DLD1 (cell line): ENCODE results near the gene SLC6A3.
"Not testable (repeated sequence)": the region's sequence is repeated elsewhere in the genome, so short reads cannot be mapped to it uniquely, and the experiment has no call there.

Experiments used
- in situ Hi-C: cut with HindIII; loops from 2 replicates; pipeline ENCODE4 v1.10.0; 2017; ENCODE audit warnings: low sequenced_read_pairs

SLC6A3 gene

DNA sequence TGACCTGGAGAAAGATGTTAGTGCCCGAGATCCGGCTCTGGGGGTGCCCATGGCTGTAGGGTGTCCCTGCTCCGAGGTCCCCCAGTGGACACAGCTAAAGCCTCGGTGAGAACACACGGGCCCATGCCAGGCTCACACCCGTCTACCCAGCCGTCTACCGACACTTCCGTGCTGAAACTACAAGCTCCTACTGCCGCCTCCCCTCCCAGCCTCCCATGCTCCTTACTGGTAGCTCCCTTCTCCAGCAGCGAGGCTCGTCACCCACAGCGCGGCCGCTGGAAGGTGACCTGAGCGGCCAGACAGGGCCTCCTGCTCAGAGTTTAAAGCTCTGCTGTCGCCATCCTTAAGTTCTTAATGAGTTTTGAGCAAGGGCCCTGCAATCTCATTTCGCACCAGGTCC lies 67.1 kb downstream of the SLC6A3 start:
- in situ Hi-C loops, result no loop called here

DNA sequence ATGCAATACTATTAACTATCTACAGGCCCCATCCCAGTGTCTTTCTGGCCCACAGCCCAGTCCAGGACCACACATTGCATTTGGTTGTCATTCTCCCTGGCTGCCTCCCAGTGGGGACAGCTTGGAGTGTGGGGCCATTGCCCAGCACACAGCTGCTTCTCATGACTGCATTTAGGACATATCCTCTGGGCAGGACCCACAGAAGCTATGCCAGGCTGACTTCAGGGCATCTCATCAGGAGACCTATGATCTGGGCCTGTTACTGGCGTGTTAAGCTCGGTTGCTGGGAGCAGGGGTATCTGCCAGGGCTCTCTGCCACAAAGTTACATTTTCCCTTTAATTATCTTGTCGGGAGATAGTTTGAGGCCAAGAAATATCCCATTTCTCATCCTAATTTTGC lies 68.3 kb downstream of the SLC6A3 start:
- in situ Hi-C loops, result no loop called here

DNA sequence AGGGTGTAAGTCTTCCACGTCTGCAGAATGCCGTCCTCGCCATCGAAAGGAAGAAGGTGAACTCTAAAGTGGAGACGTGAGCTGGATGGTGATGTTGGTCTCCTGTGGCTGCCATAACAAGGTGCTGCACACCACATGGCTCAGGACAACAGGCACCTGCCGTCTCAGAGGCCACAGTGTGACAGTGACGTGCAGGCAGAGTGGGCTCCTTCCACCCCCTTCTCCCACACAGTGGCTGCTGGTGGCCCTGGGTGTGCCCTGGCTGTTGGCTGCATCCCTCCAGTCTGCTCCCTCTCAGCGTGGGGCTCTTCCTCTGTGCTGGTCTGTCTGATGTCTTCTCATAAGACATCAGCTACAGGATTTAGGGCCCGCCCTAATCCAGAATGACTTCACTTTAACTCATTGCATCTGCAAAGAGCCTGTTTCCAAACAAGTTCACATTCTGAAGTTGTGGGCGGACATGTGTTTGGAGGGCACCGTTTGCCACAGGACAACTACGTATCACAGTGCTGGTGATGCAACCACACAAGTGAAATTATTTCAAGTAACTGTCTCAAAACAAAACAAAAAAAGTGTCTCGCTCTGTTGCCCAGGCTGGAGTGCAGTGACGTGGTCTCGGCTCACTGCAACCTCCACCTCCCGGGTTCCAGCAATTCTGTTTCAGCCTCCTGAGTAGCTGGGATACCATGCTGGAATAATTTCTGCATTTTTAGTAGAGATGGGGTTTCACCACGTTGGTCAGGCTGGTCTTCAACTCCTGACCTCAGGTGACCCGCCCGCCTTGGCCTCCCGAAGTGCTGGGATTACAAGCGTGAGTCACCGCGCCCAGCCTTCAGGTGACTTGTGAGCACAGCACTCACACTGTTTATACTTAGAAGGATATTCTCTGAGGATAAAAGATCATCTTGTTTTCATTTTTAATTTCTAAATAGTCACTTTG lies 69.1 kb downstream of the SLC6A3 start:
- in situ Hi-C loops, result no loop called here

DNA sequence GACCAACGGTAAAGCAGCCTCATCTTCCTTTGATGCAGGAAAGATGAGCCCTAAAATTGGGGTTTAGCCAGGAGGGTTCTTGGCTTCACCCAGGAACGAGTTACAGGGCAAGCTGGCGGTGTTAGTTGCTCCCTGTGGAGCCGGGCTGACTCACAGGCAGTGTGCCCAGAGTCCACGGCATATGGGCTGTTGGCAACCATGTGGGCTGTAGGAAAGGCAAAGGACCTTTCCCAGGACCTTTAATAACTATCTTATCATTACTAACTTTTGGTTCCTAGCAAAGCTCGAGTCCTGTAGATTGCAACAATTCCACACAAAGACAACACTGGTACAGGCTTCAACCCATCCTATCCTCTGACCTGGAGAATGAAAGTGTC lies 70.6 kb downstream of the SLC6A3 start:
- in situ Hi-C loops, result no loop called here

DNA sequence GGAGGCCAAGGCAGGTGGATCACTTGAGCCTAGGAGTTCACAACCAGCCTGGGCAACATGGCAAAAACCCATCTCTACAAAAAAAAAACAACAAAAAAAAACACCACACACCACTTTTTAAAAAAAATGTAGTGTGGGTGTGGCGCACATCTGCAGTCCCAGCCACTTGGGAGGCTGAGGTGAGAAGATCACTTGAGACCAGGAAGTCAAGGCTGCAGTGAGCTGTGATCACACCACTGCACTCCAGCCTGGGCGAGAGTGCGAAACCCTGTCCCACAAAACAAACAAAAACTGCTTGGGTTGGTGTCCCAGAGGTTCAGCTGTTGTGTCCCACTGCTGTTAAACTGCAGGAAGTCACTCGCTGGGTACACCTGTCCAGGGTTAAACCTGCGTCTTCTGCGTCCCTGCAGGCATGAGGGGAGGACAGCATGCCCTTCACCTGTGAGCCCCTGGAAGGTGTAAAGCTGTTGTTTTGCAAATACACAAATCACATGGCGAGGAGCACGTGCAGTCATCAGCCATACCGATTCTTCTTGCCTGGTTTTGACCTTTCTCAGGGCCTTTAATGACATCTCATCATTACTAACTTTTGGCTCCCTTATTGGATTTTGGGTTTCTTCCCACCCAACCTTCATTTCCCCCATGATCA lies 71.1 kb downstream of the SLC6A3 start:
- in situ Hi-C loops, result no loop called here

DNA sequence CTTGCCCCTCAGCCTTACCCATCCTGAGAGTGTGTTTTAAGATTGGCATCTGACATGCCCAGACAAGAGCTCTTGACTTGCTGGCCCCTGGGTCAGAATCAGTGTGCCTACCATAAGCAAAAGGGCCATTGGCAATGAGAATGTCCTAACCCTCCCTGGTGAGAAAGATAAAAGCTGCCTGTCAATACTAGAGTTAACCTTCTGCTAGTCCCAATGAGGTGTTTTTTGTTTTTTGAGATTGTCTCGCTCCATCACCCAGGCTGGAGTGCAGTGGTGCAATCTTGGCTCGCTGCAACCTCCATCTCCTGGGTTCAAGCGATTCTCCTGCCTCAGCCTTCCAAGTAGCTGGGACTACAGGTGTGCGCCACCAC lies 73.3 kb downstream of the SLC6A3 start:
- in situ Hi-C loops, result not testable (repeated sequence)

DNA sequence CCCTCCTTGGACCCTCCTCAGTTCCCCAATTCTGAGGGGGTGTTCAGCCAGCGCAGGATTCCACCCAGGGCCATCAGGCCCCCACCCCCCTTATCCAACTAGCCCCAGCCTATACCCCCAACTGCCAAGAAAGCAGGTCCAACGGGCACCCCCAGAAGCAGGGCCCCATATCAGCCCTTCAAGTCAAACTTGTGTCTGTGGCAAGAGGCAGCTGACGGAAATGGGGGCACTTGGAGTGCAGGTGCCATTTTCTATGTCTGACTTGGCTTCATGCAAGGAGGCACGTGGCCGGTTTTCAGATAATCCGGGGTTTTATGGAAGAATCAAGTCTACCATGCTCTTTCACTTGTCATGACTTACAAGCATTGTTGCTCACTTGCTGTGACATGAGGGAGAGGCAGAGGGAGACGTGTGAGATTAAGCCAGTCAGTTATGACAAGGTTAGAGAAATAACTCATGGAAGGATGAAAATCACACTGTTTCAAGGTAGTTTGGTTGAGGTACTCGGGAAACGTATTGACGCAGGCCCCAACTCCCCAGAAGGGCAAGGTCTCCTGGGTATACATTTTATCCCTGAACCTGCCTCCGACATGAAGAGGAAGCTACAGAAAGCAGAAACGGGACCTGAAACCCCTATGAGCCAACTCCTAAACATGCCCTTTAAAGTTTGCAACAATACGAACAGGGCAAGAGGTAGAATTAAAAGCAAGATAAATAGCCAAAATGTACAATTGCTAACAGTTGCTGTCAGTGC lies 73.8 kb downstream of the SLC6A3 start:
- in situ Hi-C loops, result no loop called here

DNA sequence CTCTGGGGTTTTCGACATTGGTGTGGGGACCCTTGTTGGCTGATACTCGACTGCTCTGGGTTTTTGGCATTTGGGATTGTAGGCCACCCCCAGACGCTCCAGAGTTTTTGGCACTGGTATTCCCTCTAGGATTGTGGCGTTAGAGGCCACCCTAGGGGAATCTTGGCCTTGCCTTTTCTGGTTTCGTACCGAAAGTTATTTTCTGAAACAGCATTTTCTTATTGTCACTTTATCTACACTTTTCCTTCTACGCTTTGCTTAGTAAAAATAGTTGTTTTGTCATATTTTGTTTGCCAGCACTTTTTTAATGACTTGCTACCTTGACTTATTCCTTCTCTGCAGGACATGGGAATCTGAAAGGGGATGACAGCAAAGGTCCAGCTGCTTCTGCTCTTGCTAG lies 75.2 kb downstream of the SLC6A3 start:
- in situ Hi-C loops, result no loop called here

DNA sequence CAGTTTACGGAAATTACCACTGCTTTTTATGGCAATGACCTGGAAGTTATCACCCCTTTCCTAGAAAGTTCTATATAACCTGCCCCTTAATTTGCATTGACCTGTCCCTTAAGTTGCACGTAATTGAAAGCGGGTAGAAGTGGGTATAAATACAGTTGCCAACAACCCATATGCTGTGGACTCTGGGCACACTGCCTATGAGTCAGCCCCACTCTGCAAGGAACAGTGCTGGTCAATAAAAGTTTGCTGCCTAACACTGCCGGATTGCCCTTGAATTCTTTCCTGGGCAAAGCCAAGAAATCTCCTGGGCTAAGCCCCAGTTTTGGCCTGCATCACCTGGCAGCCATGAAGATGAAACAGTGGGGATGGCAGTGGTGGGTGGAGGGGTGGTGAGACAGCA lies 76.5 kb downstream of the SLC6A3 start:
- in situ Hi-C loops, result no loop called here

DNA sequence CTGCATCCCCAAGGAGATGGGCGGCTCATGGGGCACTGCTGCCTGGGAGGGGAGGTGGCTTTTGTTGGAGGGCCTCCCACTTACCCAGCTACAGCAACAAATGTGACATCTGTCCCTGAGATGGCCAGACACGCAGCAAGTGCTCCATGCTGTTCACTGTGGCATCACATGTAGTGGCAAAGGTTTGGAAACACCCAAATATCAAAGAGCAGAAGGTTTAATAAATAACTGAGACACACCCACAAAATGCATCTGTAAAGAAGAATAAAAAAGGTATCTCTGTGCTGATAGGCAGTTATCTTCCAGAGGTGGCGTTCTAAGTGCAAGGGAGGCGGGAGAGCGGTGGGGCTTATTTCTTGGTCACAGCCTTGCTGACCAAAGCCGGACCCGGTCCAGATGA lies 77.0 kb downstream of the SLC6A3 start:
- in situ Hi-C loops, result no loop called here

DNA sequence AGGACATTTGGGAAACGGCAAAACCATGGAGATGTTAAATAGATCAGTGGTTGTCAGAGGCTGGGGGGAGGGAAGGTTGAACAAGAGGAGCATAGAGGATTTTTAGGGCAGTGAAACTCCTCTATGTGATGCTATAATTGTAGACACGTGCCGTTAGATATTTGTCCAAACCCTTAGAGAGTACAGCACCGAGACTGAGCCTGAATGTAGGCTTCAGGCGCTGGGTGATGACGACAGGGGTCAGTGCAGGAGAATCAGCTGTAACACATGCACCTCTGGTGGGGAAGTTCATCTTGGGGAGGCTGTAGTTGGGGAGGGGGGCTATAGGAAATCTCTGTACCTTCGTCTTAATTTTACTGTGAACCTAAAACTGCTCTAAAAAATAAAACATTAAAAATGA lies 78.1 kb downstream of the SLC6A3 start:
- in situ Hi-C loops, result no loop called here

DNA sequence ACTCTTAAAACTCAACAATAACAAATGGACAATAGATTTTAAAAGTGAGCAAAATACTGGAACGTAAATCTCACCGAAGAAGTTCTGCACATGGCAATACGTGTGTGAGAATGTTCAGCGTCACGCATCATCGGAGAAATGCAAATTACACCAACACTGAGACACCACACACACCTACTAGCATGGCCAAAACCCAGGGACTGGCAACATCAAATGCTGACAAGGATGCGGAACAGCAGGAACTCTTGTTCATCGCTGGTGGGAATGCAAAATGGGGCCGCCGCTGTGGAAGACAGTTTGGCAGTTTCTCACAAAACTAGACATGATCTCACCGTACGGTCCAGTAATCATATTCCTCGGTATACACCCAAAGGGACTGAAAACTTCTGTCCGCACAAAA lies 78.7 kb downstream of the SLC6A3 start:
- in situ Hi-C loops, result no loop called here

DNA sequence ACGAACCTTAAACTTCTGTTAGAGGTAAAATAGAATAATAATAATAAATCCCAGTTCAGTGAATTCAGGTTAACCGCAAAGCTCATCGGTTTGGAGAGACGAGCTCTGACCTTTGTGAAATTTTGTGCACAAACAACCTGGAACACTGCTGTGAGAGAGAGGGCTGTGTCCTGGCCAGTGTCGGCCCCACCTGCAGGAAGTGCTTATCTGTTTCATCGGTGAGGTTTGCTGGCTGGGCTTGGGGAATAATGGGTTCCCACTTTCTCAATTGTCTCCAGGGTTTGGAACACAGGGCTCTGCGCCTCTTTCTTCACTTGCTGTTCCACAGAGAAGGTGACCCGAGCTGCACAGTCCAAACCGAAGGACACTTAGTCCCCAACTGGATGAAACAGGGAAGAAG lies 81.0 kb downstream of the SLC6A3 start:
- in situ Hi-C loops, result no loop called here

DNA sequence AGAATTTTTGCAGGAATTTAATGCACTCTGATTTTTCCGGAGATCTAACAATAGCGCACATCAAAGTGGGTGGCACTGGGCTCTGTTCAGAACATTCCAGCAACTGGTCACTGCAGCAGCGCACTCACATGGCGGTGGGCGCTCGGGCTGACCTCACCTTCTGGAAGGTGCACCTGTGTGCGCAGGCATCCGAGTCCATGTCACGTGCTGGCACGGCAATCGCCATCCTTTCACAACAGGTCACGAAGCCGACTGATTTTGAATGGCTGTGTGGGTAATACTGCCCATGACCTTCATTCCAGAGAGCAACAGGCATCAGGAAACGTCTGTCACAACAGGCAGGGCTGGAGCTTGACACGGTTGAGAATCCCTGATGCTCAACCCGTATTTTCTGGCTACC lies 81.7 kb downstream of the SLC6A3 start:
- in situ Hi-C loops, result no loop called here

DNA sequence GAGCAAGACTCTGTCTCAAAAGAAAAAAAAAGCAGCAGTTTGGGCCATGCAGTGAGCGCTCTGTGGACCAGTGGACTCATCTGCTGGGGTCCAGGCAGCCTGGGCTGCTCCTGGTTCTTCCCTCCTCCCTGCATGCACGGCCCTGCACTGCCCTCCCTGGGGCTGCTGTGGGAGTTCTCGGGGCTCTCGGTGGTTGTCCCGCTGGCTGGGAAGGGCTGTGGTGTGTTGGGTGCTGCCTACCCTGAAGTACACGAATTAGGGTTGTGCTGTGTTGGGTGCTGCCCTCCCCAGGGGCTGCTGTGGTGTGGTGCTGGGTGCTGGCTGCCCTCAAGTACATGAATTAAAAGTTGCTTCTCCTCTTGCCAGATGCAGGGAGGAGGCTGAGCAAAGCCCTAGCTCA lies 82.1 kb downstream of the SLC6A3 start:
- in situ Hi-C loops, result no loop called here

DNA sequence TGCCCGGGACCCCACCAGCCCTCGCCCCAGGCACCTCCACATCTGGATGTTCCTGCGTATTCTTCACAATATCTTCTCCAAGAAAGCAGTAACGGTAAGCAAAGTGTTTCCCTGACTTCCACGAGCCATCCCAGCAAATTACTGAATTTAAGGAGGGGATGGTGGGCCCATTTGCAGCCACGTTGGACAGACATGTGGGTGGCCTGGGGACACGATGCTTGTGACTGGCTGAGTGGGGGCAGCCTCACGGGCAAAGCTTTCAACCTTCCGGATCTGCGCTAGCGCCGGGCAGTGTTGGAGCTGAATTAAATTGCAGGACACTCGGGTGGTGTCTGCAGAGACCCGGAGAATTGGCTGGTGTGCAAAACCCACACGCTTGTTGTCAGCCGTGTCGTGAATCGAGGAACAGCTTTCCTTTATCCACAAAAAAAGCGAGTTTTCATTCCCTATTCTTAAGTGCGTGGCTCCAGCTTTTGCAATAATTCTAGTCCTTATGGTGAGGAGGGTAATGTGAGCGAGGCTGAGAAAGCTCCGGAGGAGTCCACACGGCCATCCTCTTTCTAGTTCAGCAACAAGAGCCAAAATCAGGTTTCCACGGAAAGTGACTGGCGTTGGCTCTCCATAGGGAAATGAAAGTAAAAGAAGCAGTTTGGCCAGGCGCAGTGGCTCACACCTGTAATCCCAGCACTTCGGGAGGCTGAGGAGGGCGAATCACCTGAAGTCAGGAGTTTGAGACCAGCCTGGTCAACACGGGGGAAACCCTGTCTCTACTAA lies 82.8 kb downstream of the SLC6A3 start:
- in situ Hi-C loops, result no loop called here

DNA sequence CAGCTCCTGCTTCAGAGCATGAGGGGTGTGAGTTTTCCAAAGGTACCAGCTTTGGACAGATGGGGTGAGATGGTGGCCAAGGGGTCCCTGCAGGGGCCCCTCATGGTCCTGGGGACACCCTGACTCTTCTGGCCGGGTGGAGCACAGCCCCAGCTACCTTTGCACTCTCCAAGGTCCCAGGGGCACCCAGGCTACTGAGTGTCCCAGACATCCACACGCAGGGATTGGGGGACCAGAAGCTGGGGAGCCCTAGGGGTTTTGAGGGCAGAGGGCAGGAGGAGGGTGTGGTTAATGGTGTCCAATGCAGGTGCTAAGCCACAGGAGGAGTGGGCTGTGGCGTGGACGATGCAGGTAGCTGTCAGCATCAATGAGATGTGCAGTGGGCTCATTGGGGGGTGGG lies 84.4 kb downstream of the SLC6A3 start:
- in situ Hi-C loops, result no loop called here

DNA sequence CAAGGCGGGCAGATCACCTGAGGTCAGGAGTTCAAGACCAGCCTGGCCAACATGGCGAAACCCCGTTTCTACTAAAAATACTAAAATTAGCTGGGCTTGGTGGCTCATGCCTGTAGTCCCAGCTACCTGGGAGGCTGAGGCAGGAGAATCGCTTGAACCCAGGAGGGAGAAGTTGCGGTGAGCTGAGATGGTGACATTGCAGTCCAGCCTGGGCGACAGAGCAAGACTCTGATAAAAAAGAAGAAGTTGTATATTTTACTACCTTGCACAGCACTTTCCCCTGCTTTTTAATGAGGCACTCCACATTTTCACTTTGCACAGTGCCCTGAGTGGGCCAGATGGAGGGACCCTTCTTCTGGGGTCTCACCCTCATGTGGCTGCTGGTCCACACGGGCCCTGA lies 84.9 kb downstream of the SLC6A3 start:
- in situ Hi-C loops, result not testable (repeated sequence)

DNA sequence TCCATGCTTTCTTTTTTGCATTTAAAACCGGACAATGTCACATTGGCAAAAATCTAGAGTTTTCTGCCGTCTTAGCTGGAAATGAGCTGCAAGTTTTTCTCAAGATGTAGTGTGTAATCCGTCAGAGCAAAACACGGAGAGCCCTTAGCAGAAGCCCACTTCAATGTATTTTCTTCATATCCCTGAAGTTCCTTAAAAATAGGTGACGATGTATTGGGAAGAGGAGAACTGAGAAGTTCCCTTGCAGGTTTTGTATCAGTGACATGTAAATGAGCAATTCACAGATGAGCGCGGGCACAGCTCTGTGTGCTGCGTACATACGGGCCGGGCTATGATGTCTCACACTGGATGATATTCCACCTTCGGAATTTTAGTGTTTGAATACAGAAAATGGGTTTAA lies 85.5 kb downstream of the SLC6A3 start:
- in situ Hi-C loops, result no loop called here

DNA sequence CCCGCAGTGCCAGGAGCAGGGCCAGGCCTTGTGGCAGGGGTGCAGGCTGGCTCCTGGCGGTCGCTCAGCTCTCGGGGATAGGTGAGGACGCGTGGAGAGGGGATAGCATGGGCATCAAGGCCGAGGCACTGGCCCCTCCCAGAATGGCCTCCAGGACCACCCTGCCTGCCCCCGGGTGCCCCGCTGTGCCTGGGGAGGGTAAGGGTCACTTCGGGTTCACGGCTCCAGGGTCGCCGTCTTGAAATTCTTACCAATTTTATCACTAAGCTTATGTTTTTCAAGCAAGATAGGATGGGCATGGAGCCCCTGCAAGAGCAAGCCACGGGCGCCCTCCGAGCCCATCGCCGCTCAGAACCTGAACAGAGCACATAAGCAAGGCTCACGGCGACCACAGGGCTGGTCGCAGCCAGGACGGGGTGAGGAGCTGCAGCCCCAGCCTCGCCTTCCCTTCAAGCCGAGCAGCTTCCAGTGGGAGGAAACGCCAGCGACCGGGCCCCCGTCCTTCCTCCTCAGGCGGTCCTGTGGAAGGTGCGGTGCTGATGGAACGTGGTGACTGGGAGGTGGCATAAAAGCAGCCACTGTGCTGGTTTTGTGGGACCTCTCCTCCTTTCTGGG lies 86.1 kb downstream of the SLC6A3 start:
- in situ Hi-C loops, result no loop called here

DNA sequence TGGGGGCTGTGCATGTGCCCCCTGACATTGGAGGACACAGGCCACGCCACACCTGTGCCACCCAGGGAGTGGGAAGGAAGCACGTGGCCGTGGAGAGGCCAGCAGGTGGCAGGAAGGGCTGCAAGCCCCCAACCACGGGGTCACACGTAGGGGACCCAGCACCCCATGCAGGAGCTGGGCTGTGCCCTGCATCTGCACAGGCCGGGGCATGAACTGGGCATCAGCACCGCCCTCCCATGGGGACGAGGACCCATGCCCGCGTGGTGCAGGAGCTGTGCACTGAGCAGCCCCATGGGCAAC lies 86.6 kb downstream of the SLC6A3 start:
- in situ Hi-C loops, result no loop called here
